WTC11 (cell line): ENCODE results near the gene PRKCB. TPM values are rescaled to one million over a fixed set of nuclear protein-coding genes. Genes with fewer than 3 reads are reported as not detected.

Experiments
- ATAC-seq: fragments of 200-7000 bp; cut with Tn5 transposase; 2 replicates; pipeline ENCODE4 v1.10.0; 2021; ENCODE audit warnings: mild to moderate bottlenecking, moderate library complexity
- CTCF ChIA-PET: fragments of 300-600 bp; sonication (Branson Sonifier 250); formaldehyde crosslinking; loops from one replicate; lab custom pipeline; 2021; ENCODE audit warnings: antibody characterized with exemption; lab: Charles Lee
- POLR2A ChIA-PET: fragments of 350-600 bp; sonication (Branson Sonifier 250); formaldehyde crosslinking; loops from one replicate; lab custom pipeline; 2021; ENCODE audit warnings: antibody characterized with exemption; lab: Charles Lee
- DNase-seq: peaks from one replicate; pipeline ENCODE4 v3.0.0; 2021; ENCODE audit warnings: low spot score
- H3K27ac Mint-ChIP-seq: 2 replicates; pipeline ENCODE4 v1.8.0; 2021; ENCODE audit warnings: mixed read lengths
- H3K27me3 Mint-ChIP-seq: 2 replicates; pipeline ENCODE4 v1.8.0; 2021; ENCODE audit warnings: low read depth, mild to moderate bottlenecking, moderate library complexity, mixed read lengths
- H3K36me3 Mint-ChIP-seq: 2 replicates; pipeline ENCODE4 v1.8.0; 2021; ENCODE audit warnings: mixed read lengths
- H3K4me1 Mint-ChIP-seq: 2 replicates; pipeline ENCODE4 v1.8.0; 2022; ENCODE audit warnings: mixed read lengths
- H3K4me3 Mint-ChIP-seq: 2 replicates; pipeline ENCODE4 v1.8.0; 2021; ENCODE audit warnings: mild to moderate bottlenecking, moderate library complexity, mixed read lengths
- H3K9me3 Mint-ChIP-seq: 2 replicates; pipeline ENCODE4 v1.8.0; 2021; ENCODE audit warnings: mixed read lengths
- AFF4 ChIP-seq: sonication (generic); formaldehyde crosslinking; IDR thresholded peaks from 2 replicates; pipeline ENCODE4 v1.8.1; 2023; ENCODE audit warnings: mild to moderate bottlenecking, missing genetic modification reagents, borderline replicate concordance
- ATF3 ChIP-seq: sonication (generic); formaldehyde crosslinking; conservative IDR thresholded peaks from 2 replicates; pipeline ENCODE4 v1.8.1; 2022; ENCODE audit warnings: mild to moderate bottlenecking, missing genetic modification reagents
- CDX4 ChIP-seq: fragments of 250-450 bp; sonication (Bioruptor Pico); IDR thresholded peaks from 2 replicates; pipeline ENCODE4 v1.9.0; 2021; ENCODE audit warnings: moderate library complexity, mild to moderate bottlenecking, inconsistent platforms, borderline replicate concordance
- CREM ChIP-seq: sonication (generic); formaldehyde crosslinking; IDR thresholded peaks from 2 replicates; pipeline ENCODE4 v1.8.1; 2022; ENCODE audit warnings: mild to moderate bottlenecking, missing genetic modification reagents, moderate library complexity
- E2F5 ChIP-seq: sonication (generic); formaldehyde crosslinking; IDR thresholded peaks from 2 replicates; pipeline ENCODE4 v1.8.1; 2022; ENCODE audit warnings: mild to moderate bottlenecking, moderate library complexity, missing genetic modification reagents
- EMX1 ChIP-seq: fragments of 250-450 bp; sonication (Bioruptor Pico); IDR thresholded peaks from 2 replicates; pipeline ENCODE4 v1.8.0; 2021; ENCODE audit warnings: mild to moderate bottlenecking
- FOXP4 ChIP-seq: sonication (generic); formaldehyde crosslinking; IDR thresholded peaks from 2 replicates; pipeline ENCODE4 v1.8.0; 2022; ENCODE audit warnings: mild to moderate bottlenecking, missing genetic modification reagents
- GRHL2 ChIP-seq: fragments of 250-450 bp; sonication (Bioruptor Pico); IDR thresholded peaks from 2 replicates; pipeline ENCODE4 v1.8.0; 2022; ENCODE audit warnings: mild to moderate bottlenecking, moderate library complexity; ENCODE audit not compliant: insufficient replicate concordance, severe bottlenecking
- IRF1 ChIP-seq: sonication (generic); formaldehyde crosslinking; IDR thresholded peaks from 2 replicates; pipeline ENCODE4 v1.8.0; 2023; ENCODE audit warnings: missing genetic modification reagents
- JUN ChIP-seq: sonication (generic); formaldehyde crosslinking; IDR thresholded peaks from 2 replicates; pipeline ENCODE4 v1.8.0; 2023; ENCODE audit warnings: mild to moderate bottlenecking, missing genetic modification reagents
- KAT7 ChIP-seq: sonication (generic); formaldehyde crosslinking; IDR thresholded peaks from 2 replicates; pipeline ENCODE4 v1.8.1; 2023; ENCODE audit warnings: missing genetic modification reagents, mild to moderate bottlenecking, borderline replicate concordance
- MXD4 ChIP-seq: fragments of 250-450 bp; sonication (Bioruptor Pico); IDR thresholded peaks from 2 replicates; pipeline ENCODE4 v1.8.0; 2021; ENCODE audit warnings: mild to moderate bottlenecking, moderate library complexity, borderline replicate concordance
- NFYB ChIP-seq: sonication (generic); formaldehyde crosslinking; conservative IDR thresholded peaks from 2 replicates; pipeline ENCODE4 v1.8.0; 2022; ENCODE audit warnings: low read depth, missing genetic modification reagents
- NR1H2 ChIP-seq: sonication (generic); formaldehyde crosslinking; IDR thresholded peaks from 2 replicates; pipeline ENCODE4 v1.9.0; 2021; ENCODE audit warnings: mild to moderate bottlenecking, moderate library complexity, missing genetic modification reagents
- PRRX2 ChIP-seq: fragments of 250-450 bp; sonication (Bioruptor Pico); IDR thresholded peaks from 2 replicates; pipeline ENCODE4 v1.8.0; 2021; ENCODE audit warnings: mild to moderate bottlenecking
- RORB ChIP-seq: fragments of 250-450 bp; sonication (Bioruptor Pico); IDR thresholded peaks from 2 replicates; pipeline ENCODE4 v1.9.0; 2021; ENCODE audit warnings: mild to moderate bottlenecking
- SMAD3 ChIP-seq: sonication (generic); formaldehyde crosslinking; IDR thresholded peaks from 2 replicates; pipeline ENCODE4 v1.8.0; 2022; ENCODE audit warnings: missing genetic modification reagents, mild to moderate bottlenecking, borderline replicate concordance
- TCF7 ChIP-seq: sonication (generic); formaldehyde crosslinking; IDR thresholded peaks from 2 replicates; pipeline ENCODE4 v1.8.0; 2022; ENCODE audit warnings: mild to moderate bottlenecking, low read depth, missing genetic modification reagents, moderate library complexity
- TP53 ChIP-seq: sonication (generic); formaldehyde crosslinking; IDR thresholded peaks from 2 replicates; pipeline ENCODE4 v1.8.1; 2023; ENCODE audit warnings: mild to moderate bottlenecking, missing genetic modification reagents
- ZNF138 ChIP-seq: sonication (generic); formaldehyde crosslinking; conservative IDR thresholded peaks from 2 replicates; pipeline ENCODE4 v1.8.1; 2022; ENCODE audit warnings: mild to moderate bottlenecking, moderate library complexity, missing genetic modification reagents
- ZNF232 ChIP-seq: sonication (generic); formaldehyde crosslinking; IDR thresholded peaks from 2 replicates; pipeline ENCODE4 v1.8.0; 2022; ENCODE audit warnings: mild to moderate bottlenecking, missing genetic modification reagents
- ZNF396 ChIP-seq: fragments of 250-450 bp; sonication (Bioruptor Pico); IDR thresholded peaks from 2 replicates; pipeline ENCODE4 v1.8.0; 2021; ENCODE audit warnings: mild to moderate bottlenecking, moderate library complexity, borderline replicate concordance
- total RNA-seq: library from RNA; stranded (reverse); gene quantifications from 3 replicates; pipeline ENCODE4 v1.2.3, GENCODE V29; 2021
- TF ChIP-seq, protein P1 (sequence below): sonication (generic); formaldehyde crosslinking; IDR thresholded peaks from 2 replicates; pipeline ENCODE4 v1.8.0; 2022; ENCODE audit warnings: mild to moderate bottlenecking, missing genetic modification reagents
- TF ChIP-seq, protein P2 (sequence below): fragments of 250-450 bp; sonication (Bioruptor Pico); IDR thresholded peaks from 2 replicates; pipeline ENCODE4 v1.9.0; 2021; ENCODE audit warnings: mild to moderate bottlenecking

Gene PRKCB
- total RNA-seq, 1 experiment from 2014 or later = 6.9 TPM

DNA sequence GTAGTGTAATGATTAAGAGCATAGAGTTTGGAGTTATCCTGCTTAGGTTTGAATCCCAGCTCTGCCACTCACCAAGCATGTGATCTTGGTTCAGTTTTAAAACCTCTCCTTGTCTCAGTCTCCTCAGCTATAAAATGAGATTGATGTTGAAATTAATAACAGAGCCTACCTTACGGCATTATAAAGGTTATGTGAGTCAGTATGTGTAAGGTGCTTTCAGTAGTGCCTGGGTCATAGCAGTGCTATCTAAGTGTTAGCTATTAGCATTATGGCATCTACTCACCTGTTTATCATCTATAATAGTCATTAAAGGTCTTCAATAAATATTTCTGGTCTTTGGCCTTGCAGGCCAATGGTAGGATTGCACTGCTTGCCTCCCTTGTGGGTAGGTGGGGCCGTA, 53.4 kb downstream of the PRKCB start (continued):
- TF ChIP-seq, protein P1, sequence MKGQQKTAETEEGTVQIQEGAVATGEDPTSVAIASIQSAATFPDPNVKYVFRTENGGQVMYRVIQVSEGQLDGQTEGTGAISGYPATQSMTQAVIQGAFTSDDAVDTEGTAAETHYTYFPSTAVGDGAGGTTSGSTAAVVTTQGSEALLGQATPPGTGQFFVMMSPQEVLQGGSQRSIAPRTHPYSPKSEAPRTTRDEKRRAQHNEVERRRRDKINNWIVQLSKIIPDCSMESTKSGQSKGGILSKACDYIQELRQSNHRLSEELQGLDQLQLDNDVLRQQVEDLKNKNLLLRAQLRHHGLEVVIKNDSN = no peak
- TF ChIP-seq CDX4 (CRISPR knock-in tag) (no peak), NFYB (CRISPR knock-in tag) (no peak), TP53 (CRISPR knock-in tag) (no peak), ZNF138 (no peak), FOXP4 (CRISPR knock-in tag) (no peak), ZNF396 (CRISPR knock-in tag) (no peak)

DNA sequence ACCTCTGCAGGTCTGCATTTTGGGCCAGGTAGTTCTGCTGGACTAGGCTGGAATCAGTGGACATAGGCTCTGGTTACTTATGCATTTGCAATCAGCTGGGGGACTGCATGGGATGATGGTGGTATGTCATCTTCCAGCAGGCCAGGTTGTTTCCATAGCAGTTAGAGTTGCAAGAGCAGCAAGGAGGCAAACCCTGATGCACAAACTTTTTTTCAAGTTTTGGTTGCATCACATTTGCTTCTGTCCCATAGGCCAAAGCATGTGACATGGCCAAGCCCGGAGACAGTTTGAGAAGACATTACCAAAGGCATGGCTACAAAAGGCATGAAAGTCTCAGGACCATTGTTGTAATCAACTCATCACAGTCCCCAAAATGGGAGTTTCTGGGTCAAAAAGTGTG, 58.2 kb downstream of the PRKCB start:
- TF ChIP-seq MXD4 (no peak), EMX1 (CRISPR knock-in tag) (no peak), PRRX2 (CRISPR knock-in tag) (no peak), CREM (CRISPR knock-in tag) (no peak), NR1H2 (CRISPR knock-in tag) (no peak)
- CTCF ChIA-PET = no interaction called here
- H3K27me3 Mint-ChIP-seq = peaks cover 6% of the 10 kb centered on the region
- H3K36me3 Mint-ChIP-seq = no peaks in the 10 kb centered on the region
- DNase-seq (no peak), ATAC-seq (no peak)
- H3K27ac Mint-ChIP-seq = no peak overlapping the region
- POLR2A ChIA-PET = interaction anchor here (0.6 kb wide), 1 partner anchor 14 kb away, joined by 7 read pairs; no protein-coding TSS in a partner anchor
- H3K9me3 Mint-ChIP-seq = no peaks in the 10 kb centered on the region
- H3K4me1 Mint-ChIP-seq = no peaks in the 10 kb centered on the region
- no peak overlapping the region for H3K4me3 Mint-ChIP-seq

DNA sequence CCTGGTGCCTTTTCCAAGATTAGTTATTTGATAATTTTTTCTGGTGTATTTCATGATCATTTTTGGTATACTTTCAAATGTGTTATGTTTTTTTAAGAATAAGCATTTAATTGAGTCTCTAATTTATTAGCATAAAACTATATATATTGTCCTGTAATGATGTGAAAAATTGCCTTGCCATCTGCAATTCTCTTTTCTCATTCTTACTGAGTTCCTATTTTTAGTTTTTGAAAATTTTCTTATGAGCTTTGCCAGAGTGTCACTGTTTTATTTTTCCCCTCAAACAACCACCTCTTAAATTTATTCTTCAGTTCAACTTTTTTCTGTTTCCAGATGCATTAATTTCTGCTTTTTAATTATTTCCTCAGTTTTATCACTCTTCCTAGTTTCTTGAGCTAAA, 59.3 kb downstream of the PRKCB start:
- TF ChIP-seq SMAD3 (no peak), JUN (no peak), TCF7 (CRISPR knock-in tag) (no peak), IRF1 (CRISPR knock-in tag) (no peak), KAT7 (CRISPR knock-in tag) (no peak), E2F5 (CRISPR knock-in tag) (no peak), ZNF232 (CRISPR knock-in tag) (no peak), ATF3 (CRISPR knock-in tag) (no peak), GRHL2 (CRISPR knock-in tag) (no peak), AFF4 (CRISPR knock-in tag) (no peak), RORB (CRISPR knock-in tag) (no peak)
- TF ChIP-seq, protein P2, sequence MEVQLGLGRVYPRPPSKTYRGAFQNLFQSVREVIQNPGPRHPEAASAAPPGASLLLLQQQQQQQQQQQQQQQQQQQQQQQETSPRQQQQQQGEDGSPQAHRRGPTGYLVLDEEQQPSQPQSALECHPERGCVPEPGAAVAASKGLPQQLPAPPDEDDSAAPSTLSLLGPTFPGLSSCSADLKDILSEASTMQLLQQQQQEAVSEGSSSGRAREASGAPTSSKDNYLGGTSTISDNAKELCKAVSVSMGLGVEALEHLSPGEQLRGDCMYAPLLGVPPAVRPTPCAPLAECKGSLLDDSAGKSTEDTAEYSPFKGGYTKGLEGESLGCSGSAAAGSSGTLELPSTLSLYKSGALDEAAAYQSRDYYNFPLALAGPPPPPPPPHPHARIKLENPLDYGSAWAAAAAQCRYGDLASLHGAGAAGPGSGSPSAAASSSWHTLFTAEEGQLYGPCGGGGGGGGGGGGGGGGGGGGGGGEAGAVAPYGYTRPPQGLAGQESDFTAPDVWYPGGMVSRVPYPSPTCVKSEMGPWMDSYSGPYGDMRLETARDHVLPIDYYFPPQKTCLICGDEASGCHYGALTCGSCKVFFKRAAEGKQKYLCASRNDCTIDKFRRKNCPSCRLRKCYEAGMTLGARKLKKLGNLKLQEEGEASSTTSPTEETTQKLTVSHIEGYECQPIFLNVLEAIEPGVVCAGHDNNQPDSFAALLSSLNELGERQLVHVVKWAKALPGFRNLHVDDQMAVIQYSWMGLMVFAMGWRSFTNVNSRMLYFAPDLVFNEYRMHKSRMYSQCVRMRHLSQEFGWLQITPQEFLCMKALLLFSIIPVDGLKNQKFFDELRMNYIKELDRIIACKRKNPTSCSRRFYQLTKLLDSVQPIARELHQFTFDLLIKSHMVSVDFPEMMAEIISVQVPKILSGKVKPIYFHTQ (CRISPR knock-in tag) = no peak
- no peaks in the 10 kb centered on the region for H3K4me1 Mint-ChIP-seq
- H3K4me3 Mint-ChIP-seq = no peak overlapping the region
- ChIA-PET POLR2A (no interaction called here), CTCF (no interaction called here)
- peaks cover 4% of the 10 kb centered on the region for H3K27me3 Mint-ChIP-seq
- no peak for DNase-seq
- no peaks in the 10 kb centered on the region for H3K9me3 Mint-ChIP-seq
- ATAC-seq = no peak
- no peak overlapping the region for H3K27ac Mint-ChIP-seq
- no peaks in the 10 kb centered on the region for H3K36me3 Mint-ChIP-seq
